Uterus (tissue), 4 donors: ENCODE measurements around the gene CLEC14A. TPM values are rescaled to one million over a fixed set of nuclear protein-coding genes. Genes with fewer than 3 reads are reported as not detected.
A peak's percentile ranks its signal among the peaks of the same experiment; 100 is the strongest.

Source experiments
- DNase-seq, 2 donors: peaks; one replicate each; pipeline ENCODE4 v3.0.0-alpha.2; 2019 to 2020
- H3K27ac ChIP-seq, 2 donors: fragments of 200-600 bp; sonication (generic); 1 replicate in 1 of 2; 2 replicates in 1 of 2; pipeline ENCODE4 v1.5.1; 2016 to 2018
- H3K27me3 ChIP-seq, 2 donors: fragments of 200-600 bp; sonication (generic); one replicate each; pipeline ENCODE4 v1.5.1; 2018 to 2019; ENCODE audit warnings: control low read depth in 1 of 2
- H3K36me3 ChIP-seq, 2 donors: fragments of 200-600 bp; sonication (generic); one replicate each; pipeline ENCODE4 v1.5.1; 2019; ENCODE audit warnings: control low read depth in 1 of 2
- H3K4me1 ChIP-seq, 2 donors: fragments of 200-600 bp; sonication (generic); one replicate each; pipeline ENCODE4 v1.5.1; 2018 to 2019; ENCODE audit warnings: control low read depth in 1 of 2
- H3K4me3 ChIP-seq, 2 donors: fragments of 200-600 bp; sonication (generic); 1 replicate in 1 of 2; 2 replicates in 1 of 2; pipeline ENCODE4 v1.5.1; 2018 to 2019; ENCODE audit warnings: mild to moderate bottlenecking in 1 of 2
- H3K9me3 ChIP-seq, 2 donors: fragments of 200-600 bp; sonication (generic); one replicate each; pipeline ENCODE4 v1.5.1; 2019; ENCODE audit warnings: control low read depth in 1 of 2
- POLR2A ChIP-seq, 2 donors: fragments of 450-650 bp; IDR thresholded peaks; one replicate each; pipeline ENCODE4 v1.6.1; 2016; ENCODE audit warnings: antibody characterized with exemption in 2 of 2, mild to moderate bottlenecking in 1 of 2, moderate library complexity in 1 of 2
- intact Hi-C: fragments of 100-400 bp; cut with DNase I; formaldehyde crosslinking; loops from one replicate; pipeline ENCODE4 v1.15.1; 2023; ENCODE audit warnings: low total_unique reads
- total RNA-seq, 4 donors: library from RNA; depleted of rRNA in 3 of 4; stranded (reverse); fragments of >200 nt in 3 of 4; gene quantifications; one replicate each; pipeline versions ENCODE4 v1.1.0 to v1.2.4, GENCODE V29; 2014 to 2023
- TF ChIP-seq, protein P1 (sequence below), 4 experiments: fragments of 200-600 bp in 2 of 4; fragments of 450-650 bp in 2 of 4; sonication (generic) in 2 of 4; IDR thresholded peaks; one replicate each; pipeline ENCODE4 v1.5.1; 2016 to 2019; ENCODE audit warnings: antibody characterized with exemption in 4 of 4, mild to moderate bottlenecking in 2 of 4, moderate library complexity in 1 of 4
- donor health status: DM: yes; HTN: yes; CAD: no.

Gene CLEC14A
- total RNA-seq, 4 donors from 2014 or later = 39.7 to 161 (median 64.5) TPM

DNA sequence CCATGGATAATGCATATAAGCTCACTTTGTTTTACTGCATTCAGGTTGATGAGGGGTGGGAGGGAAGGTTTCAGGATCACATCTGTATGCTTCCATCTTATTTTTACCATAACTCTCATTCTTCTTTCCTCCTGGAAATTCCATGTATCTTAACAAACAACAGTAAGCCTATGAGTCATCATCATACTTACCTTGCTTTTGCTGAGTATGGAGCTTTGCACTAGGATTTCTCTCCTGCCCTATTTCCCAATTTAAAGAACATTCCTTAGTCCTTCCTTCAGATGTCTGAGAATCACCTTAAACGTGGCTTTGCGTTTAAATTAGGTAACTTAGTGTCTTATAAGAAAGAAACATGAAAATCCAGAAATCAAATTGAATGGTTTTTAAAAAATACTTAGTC is 1.6 kb upstream of the CLEC14A start:
- H3K27ac ChIP-seq = peak overlapping the region in 1 of 2 donors; percentile 76
- intact Hi-C loops = no loop called here
- TF ChIP-seq, protein P1, sequence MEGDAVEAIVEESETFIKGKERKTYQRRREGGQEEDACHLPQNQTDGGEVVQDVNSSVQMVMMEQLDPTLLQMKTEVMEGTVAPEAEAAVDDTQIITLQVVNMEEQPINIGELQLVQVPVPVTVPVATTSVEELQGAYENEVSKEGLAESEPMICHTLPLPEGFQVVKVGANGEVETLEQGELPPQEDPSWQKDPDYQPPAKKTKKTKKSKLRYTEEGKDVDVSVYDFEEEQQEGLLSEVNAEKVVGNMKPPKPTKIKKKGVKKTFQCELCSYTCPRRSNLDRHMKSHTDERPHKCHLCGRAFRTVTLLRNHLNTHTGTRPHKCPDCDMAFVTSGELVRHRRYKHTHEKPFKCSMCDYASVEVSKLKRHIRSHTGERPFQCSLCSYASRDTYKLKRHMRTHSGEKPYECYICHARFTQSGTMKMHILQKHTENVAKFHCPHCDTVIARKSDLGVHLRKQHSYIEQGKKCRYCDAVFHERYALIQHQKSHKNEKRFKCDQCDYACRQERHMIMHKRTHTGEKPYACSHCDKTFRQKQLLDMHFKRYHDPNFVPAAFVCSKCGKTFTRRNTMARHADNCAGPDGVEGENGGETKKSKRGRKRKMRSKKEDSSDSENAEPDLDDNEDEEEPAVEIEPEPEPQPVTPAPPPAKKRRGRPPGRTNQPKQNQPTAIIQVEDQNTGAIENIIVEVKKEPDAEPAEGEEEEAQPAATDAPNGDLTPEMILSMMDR (IDR thresholded peaks at IDR 0.05) = no peak
- TF ChIP-seq POLR2A (IDR thresholded peaks at IDR 0.05) = no peak

DNA sequence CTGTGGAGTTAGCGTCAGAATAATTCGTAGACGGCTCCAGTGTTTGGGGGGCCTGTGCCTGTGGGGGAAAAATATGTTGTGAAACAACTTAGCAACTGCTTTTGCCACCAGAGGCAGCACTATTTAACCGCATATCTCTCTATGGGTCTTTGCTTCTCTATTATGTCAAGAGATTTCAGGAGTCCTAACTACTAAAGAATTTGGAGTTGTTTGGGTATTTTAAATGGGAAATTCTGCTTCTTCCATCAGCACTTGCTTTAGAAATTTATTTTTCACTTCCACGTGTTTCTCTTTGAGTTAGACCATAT is 594 bp upstream of the CLEC14A start:
- Histone ChIP-seq H3K4me3 (no peak overlapping the region), H3K36me3 (no peaks in the 10 kb centered on the region), H3K27ac (peak overlapping the region; percentile 13 to 76), H3K9me3 (no peaks in the 10 kb centered on the region), H3K4me1 (no peaks in the 10 kb centered on the region), H3K27me3 (peaks cover 0 to 5% of the 10 kb centered on the region in 2 donors)
- intact Hi-C loops = no loop called here
- TF ChIP-seq POLR2A (IDR thresholded peaks at IDR 0.05) = no peak
- TF ChIP-seq, protein P1 (IDR thresholded peaks at IDR 0.05) = peak in 2 of 4 experiments; percentile 5 to 13
- no peak for DNase-seq

More for the DNA sequence above, 1.6 kb upstream of the CLEC14A start:
- H3K36me3 ChIP-seq = no peaks in the 10 kb centered on the region
- no peaks in the 10 kb centered on the region for H3K4me1 ChIP-seq
- no peak overlapping the region for H3K4me3 ChIP-seq
- no peak for DNase-seq
- H3K27me3 ChIP-seq = peaks cover 0 to 5% of the 10 kb centered on the region in 2 donors
- no peaks in the 10 kb centered on the region for H3K9me3 ChIP-seq

DNA sequence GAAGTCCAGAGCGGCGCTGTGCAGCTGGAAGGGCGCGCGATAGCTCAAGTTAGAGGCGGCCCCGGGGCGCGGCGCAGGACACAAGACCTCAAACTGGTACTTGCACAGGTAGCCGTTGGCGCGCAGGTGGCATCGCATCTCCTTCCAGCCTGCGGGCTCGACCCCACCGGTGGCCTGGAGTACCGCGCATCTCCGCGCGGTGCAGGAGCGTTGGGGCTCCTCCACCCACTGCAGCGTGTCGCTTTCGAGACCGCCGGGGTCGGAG is 553 bp downstream of the CLEC14A start:
- H3K27ac ChIP-seq = peak overlapping the region; percentile 70 to 84
- no peaks in the 10 kb centered on the region for H3K36me3 ChIP-seq
- H3K27me3 ChIP-seq = peaks cover 0 to 5% of the 10 kb centered on the region in 2 donors
- peak overlapping the region; percentile 23 to 38 for H3K4me3 ChIP-seq
- intact Hi-C loops = no loop called here
- no peaks in the 10 kb centered on the region for H3K4me1 ChIP-seq
- H3K9me3 ChIP-seq = no peaks in the 10 kb centered on the region
- no peak for DNase-seq
- no peak for TF ChIP-seq POLR2A (IDR thresholded peaks at IDR 0.05)

DNA sequence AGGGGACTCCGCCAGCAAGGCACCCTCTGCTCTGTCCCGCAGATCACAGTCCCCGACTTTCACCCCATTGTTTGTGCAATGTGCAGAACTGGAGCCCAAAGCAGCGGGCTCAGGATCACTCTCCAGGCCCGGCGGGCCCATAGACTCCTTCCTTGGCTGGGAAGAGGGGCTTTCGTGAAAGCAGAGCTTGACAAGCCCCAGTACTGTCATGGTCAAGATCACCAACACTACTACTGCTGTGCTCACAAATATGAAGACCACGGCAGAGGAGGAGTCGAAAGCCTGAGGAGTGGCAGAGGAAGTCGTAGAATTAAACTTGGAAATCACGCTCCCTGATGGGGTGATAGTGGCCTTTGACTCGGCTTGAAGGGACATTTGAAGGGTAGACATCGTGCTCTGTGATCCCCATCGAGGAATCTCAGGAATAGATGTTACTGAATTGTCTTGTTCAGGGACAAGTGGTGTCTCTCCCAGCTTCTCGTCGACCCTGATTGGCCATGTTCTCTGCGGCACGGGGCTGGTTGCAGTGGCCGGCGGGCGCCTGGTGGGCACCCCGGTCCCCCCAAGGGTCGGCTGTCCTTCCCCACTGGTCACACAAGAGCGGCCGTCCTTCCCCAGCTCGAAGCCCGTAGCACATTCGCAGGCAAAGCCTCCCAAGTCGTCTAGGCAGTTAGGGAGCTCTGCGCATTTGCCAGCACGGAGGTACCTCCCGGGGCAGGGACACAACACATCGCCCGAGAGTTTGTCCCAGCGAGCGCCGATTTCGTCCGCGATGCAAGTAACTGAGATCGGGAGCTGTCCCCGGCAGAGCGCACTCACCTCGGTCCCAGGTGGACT is 1.1 kb downstream of the CLEC14A start:
- H3K27ac ChIP-seq = peak overlapping the region; percentile 70 to 84
- DNase-seq = no peak
- intact Hi-C loops = no loop called here

DNA sequence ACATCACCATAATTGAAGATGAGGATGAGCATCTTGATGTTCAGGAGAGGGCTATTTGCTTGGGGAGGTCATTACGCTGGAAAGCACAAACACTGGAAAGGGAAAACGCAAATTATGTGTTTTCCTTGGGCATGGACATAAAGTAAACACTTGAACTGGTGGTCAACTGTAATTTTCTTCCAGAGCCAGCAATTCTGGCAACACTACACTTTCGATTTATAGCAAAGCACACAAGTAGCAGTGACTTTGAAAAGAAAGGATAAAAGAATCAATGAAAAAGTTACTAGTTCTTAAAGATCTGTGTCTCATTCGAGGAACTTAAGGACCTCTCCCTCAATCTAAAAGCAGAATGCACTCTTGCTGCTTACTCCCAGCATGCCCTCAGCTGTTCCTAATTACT is 2.2 kb downstream of the CLEC14A start:
- H3K9me3 ChIP-seq = no peaks in the 10 kb centered on the region
- TF ChIP-seq, protein P1 (IDR thresholded peaks at IDR 0.05) = no peak
- no peak for TF ChIP-seq POLR2A (IDR thresholded peaks at IDR 0.05)
- no peaks in the 10 kb centered on the region for H3K4me1 ChIP-seq
- DNase-seq = no peak
- no peak overlapping the region for H3K4me3 ChIP-seq
- H3K27ac ChIP-seq = peak overlapping the region; percentile 70 to 84
- peaks cover 0 to 5% of the 10 kb centered on the region in 2 donors for H3K27me3 ChIP-seq
- intact Hi-C loops = no loop called here
- H3K36me3 ChIP-seq = no peaks in the 10 kb centered on the region

More for the DNA sequence above, 1.1 kb downstream of the CLEC14A start:
- Histone ChIP-seq H3K4me1 (no peaks in the 10 kb centered on the region), H3K36me3 (no peaks in the 10 kb centered on the region), H3K27me3 (peaks cover 0 to 5% of the 10 kb centered on the region in 2 donors), H3K4me3 (peak overlapping the region; percentile 23 to 38), H3K9me3 (no peaks in the 10 kb centered on the region)
- no peak for TF ChIP-seq POLR2A (IDR thresholded peaks at IDR 0.05)
- TF ChIP-seq, protein P1 (IDR thresholded peaks at IDR 0.05) = no peak
